PC-9 (cell line): ENCODE results near the gene CLEC4C.

Experiments
- EZH2 ChIP-seq: fragments of 200-600 bp; sonication (generic); IDR thresholded peaks from 2 replicates; pipeline ENCODE4 v1.8.0; 2017; ENCODE audit warnings: antibody characterized with exemption, low read depth
- TF ChIP-seq, protein P1 (sequence below): fragments of 200-600 bp; sonication (generic); conservative IDR thresholded peaks from 2 replicates; pipeline ENCODE4 v1.6.1; 2017; ENCODE audit warnings: mixed run types, antibody characterized with exemption, mild to moderate bottlenecking, moderate library complexity

- TF ChIP-seq, protein P1, sequence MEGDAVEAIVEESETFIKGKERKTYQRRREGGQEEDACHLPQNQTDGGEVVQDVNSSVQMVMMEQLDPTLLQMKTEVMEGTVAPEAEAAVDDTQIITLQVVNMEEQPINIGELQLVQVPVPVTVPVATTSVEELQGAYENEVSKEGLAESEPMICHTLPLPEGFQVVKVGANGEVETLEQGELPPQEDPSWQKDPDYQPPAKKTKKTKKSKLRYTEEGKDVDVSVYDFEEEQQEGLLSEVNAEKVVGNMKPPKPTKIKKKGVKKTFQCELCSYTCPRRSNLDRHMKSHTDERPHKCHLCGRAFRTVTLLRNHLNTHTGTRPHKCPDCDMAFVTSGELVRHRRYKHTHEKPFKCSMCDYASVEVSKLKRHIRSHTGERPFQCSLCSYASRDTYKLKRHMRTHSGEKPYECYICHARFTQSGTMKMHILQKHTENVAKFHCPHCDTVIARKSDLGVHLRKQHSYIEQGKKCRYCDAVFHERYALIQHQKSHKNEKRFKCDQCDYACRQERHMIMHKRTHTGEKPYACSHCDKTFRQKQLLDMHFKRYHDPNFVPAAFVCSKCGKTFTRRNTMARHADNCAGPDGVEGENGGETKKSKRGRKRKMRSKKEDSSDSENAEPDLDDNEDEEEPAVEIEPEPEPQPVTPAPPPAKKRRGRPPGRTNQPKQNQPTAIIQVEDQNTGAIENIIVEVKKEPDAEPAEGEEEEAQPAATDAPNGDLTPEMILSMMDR: no peak
- no peak for TF ChIP-seq EZH2
Observed at GRCh38 chr12:7748852-7749251, 1.7 kb upstream of the CLEC4C start.
